Neural crest cell (in vitro differentiated cells): ENCODE measurements around the gene MAP4K4. TPM values are rescaled to one million over a fixed set of nuclear protein-coding genes. Genes with fewer than 3 reads are reported as not detected.

ENCODE experiments used
- DNase-seq: peaks from one replicate; pipeline ENCODE4 v3.0.0; 2021; ENCODE audit warnings: low read depth, mixed read lengths, low spot score
- H3K27ac Mint-ChIP-seq: one replicate; pipeline ENCODE4 v1.8.0; 2021; ENCODE audit warnings: mild to moderate bottlenecking, mixed read lengths; ENCODE audit not compliant: unreplicated experiment
- H3K27me3 Mint-ChIP-seq: 2 replicates; pipeline ENCODE4 v1.8.0; 2021; ENCODE audit warnings: low read depth, mild to moderate bottlenecking, mixed read lengths
- H3K36me3 Mint-ChIP-seq: 2 replicates; pipeline ENCODE4 v1.8.0; 2021; ENCODE audit warnings: low read depth, mild to moderate bottlenecking, mixed read lengths
- H3K4me1 Mint-ChIP-seq: 2 replicates; pipeline ENCODE4 v1.8.0; 2021; ENCODE audit warnings: mixed read lengths
- H3K4me3 Mint-ChIP-seq: one replicate; pipeline ENCODE4 v1.8.0; 2021; ENCODE audit warnings: mild to moderate bottlenecking, mixed read lengths
- H3K9me3 Mint-ChIP-seq: 2 replicates; pipeline ENCODE4 v1.8.0; 2021; ENCODE audit warnings: mixed read lengths
- total RNA-seq: library from RNA; stranded (reverse); gene quantifications from 2 replicates; pipeline ENCODE4 v1.2.1, GENCODE V29; 2021
- TF ChIP-seq, protein P1 (sequence below): fragments of 200-600 bp; sonication (generic); conservative IDR thresholded peaks from 2 replicates; pipeline ENCODE4 v1.5.0; 2021; ENCODE audit warnings: antibody characterized with exemption, mild to moderate bottlenecking

Gene MAP4K4
- total RNA-seq, 1 donor from 2014 or later = 209 TPM

DNA sequence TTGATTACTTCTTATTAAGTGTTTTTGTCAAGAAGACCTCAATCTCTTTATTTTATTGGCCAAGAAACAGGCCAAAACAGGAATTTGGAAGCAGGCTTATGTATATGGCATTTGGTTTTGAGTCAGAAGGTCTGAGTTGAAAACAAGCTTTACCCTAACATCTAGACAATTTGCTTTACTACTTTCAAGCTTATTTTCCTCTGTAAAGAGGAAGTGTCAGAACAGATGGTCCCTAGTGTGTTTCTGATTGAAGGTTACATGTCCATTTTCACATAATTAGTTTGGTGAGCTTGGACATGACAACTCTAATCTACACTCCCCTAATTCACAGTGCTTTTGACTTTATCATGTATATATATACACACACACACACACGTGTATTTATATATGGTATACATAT, 19.8 kb upstream of the MAP4K4 start:
- peaks cover 10% of the 10 kb centered on the region for H3K4me1 Mint-ChIP-seq
- no peaks in the 10 kb centered on the region for H3K27me3 Mint-ChIP-seq
- H3K4me3 Mint-ChIP-seq = no peak overlapping the region
- no peaks in the 10 kb centered on the region for H3K9me3 Mint-ChIP-seq
- H3K36me3 Mint-ChIP-seq = no peaks in the 10 kb centered on the region
- TF ChIP-seq, protein P1, sequence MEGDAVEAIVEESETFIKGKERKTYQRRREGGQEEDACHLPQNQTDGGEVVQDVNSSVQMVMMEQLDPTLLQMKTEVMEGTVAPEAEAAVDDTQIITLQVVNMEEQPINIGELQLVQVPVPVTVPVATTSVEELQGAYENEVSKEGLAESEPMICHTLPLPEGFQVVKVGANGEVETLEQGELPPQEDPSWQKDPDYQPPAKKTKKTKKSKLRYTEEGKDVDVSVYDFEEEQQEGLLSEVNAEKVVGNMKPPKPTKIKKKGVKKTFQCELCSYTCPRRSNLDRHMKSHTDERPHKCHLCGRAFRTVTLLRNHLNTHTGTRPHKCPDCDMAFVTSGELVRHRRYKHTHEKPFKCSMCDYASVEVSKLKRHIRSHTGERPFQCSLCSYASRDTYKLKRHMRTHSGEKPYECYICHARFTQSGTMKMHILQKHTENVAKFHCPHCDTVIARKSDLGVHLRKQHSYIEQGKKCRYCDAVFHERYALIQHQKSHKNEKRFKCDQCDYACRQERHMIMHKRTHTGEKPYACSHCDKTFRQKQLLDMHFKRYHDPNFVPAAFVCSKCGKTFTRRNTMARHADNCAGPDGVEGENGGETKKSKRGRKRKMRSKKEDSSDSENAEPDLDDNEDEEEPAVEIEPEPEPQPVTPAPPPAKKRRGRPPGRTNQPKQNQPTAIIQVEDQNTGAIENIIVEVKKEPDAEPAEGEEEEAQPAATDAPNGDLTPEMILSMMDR = no peak
- H3K27ac Mint-ChIP-seq = no peak overlapping the region
- no peak for DNase-seq

DNA sequence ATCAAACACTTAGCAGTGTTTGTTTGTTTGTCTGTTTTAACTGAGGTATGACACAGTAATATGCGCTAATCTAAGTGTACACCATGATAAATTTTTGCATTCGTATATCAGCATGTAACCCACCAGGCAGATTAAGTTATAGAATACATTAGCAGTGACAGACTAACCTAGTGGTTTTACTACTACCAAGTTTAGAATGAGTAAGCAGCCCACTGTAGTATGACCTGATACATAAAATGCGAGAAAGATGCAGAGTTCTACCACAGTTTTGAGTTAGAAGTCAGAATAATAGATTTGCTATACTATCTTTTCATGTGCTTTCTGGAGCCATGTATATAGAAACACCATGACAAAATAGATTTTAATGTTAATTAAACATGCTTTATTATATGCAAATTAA, 19.1 kb upstream of the MAP4K4 start:
- no peaks in the 10 kb centered on the region for H3K9me3 Mint-ChIP-seq
- no peak overlapping the region for H3K4me3 Mint-ChIP-seq
- DNase-seq = no peak
- TF ChIP-seq, protein P1 = no peak
- no peak overlapping the region for H3K27ac Mint-ChIP-seq
- peaks cover 10% of the 10 kb centered on the region for H3K4me1 Mint-ChIP-seq
- H3K27me3 Mint-ChIP-seq = no peaks in the 10 kb centered on the region
- no peaks in the 10 kb centered on the region for H3K36me3 Mint-ChIP-seq

DNA sequence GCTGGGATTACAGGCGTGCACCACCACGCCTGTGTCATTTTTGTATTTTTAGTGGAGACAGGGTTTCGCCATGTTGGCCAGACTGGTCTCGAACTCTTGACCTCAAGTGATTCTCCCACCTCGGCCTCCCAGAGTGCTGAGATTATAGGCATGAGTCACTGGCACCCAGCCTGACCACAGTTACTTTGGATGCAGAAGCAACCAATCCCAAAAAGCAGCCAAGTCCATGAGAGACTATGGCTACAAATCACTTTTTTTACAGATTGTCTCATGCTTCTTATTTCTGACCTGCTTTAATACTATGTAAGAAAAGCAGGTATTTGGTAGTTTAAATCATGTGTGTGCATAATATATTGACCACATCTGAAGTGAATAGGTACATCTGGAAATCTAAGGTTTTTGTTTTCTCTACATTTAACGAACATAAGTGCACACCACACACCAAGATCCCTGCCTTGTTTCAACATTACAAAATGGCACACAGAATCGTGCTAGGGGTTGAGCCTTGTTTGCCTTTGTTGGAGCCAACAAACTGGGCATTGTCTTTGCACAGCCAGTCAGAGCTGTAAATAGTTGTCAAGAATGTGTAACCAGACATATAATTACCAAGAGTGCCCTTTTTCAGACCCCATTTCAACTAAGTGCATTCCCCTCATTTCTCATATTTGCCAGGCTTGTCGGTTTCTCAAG, 18.3 kb upstream of the MAP4K4 start:
- TF ChIP-seq, protein P1 = no peak
- Mint-ChIP-seq H3K4me1 (peaks cover 10% of the 10 kb centered on the region), H3K27me3 (no peaks in the 10 kb centered on the region), H3K36me3 (no peaks in the 10 kb centered on the region), H3K27ac (no peak overlapping the region), H3K4me3 (no peak overlapping the region), H3K9me3 (no peaks in the 10 kb centered on the region)
- DNase-seq = no peak

DNA sequence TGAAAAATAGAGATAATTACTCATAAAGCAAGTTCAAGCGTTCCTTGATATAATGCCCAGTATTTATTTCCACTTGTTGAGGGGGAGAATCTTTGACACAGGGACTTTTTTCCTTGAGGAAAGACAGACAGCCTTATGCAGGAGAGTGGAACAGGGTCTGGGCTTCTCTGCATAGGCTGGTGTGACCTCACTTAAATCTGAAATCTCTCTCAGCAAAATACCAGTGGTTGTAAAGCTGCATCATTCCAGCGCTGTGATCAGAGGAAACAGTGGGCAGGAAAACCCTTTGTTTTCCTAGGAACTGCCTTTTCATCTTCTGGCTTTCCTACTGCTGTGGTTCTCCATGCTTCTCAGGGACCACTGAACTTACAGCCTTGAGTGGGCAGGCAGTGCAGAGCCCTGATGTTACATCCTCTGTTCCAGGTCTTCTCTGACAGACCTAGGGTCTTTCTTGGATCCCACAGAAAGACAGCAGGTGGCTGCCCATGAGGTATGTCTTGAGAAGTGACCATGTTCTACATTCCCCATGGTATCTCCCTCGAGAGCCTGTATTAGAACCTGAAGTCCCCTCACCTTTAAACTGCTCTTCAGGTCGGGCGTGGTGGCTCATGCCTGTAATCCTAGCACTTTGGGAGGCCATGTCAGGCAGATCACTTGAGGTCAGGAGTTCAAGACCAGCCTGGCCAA, 17.6 kb upstream of the MAP4K4 start:
- TF ChIP-seq, protein P1 = no peak
- no peak overlapping the region for H3K4me3 Mint-ChIP-seq
- H3K9me3 Mint-ChIP-seq = no peaks in the 10 kb centered on the region
- peaks cover 10% of the 10 kb centered on the region for H3K4me1 Mint-ChIP-seq
- H3K27ac Mint-ChIP-seq = no peak overlapping the region
- no peaks in the 10 kb centered on the region for H3K27me3 Mint-ChIP-seq
- DNase-seq = no peak
- H3K36me3 Mint-ChIP-seq = no peaks in the 10 kb centered on the region

DNA sequence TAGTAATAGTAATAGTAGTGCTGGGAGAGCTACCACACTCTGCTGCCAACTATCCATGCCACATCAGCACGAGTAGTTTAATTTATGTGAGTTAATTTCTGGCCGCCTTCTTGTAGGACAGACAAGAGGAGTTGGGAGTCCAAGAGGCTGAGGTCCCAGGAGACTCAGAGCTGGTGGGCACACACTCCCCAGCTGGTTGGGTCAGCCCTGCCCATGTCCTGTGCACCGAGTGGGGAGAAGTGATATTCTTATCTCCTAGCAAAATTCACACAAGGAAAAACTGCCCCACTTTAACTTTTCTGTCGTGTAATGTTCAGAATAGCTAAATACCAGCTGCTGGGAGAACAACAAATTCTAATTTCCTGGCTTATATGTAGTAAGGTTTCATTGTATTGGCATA, 15.2 kb upstream of the MAP4K4 start:
- peaks cover 10% of the 10 kb centered on the region for H3K4me1 Mint-ChIP-seq
- no peak overlapping the region for H3K4me3 Mint-ChIP-seq
- H3K27ac Mint-ChIP-seq = no peak overlapping the region
- H3K27me3 Mint-ChIP-seq = no peaks in the 10 kb centered on the region
- DNase-seq = no peak
- no peaks in the 10 kb centered on the region for H3K9me3 Mint-ChIP-seq
- H3K36me3 Mint-ChIP-seq = no peaks in the 10 kb centered on the region
- TF ChIP-seq, protein P1 = no peak
